Neural progenitor cell (in vitro differentiated cells): ENCODE measurements around the gene AMER3.

Source experiments
- EZH2 ChIP-seq: fragments of 200-600 bp; sonication (generic); IDR thresholded peaks from 2 replicates; pipeline ENCODE4 v1.6.1; 2017; ENCODE audit warnings: antibody characterized with exemption, mild to moderate bottlenecking, moderate library complexity
- TF ChIP-seq, protein P1 (sequence below): fragments of 200-600 bp; sonication (generic); IDR thresholded peaks from 2 replicates; pipeline ENCODE4 v1.5.1; 2017; ENCODE audit warnings: antibody characterized with exemption, mild to moderate bottlenecking

- TF ChIP-seq, protein P1, sequence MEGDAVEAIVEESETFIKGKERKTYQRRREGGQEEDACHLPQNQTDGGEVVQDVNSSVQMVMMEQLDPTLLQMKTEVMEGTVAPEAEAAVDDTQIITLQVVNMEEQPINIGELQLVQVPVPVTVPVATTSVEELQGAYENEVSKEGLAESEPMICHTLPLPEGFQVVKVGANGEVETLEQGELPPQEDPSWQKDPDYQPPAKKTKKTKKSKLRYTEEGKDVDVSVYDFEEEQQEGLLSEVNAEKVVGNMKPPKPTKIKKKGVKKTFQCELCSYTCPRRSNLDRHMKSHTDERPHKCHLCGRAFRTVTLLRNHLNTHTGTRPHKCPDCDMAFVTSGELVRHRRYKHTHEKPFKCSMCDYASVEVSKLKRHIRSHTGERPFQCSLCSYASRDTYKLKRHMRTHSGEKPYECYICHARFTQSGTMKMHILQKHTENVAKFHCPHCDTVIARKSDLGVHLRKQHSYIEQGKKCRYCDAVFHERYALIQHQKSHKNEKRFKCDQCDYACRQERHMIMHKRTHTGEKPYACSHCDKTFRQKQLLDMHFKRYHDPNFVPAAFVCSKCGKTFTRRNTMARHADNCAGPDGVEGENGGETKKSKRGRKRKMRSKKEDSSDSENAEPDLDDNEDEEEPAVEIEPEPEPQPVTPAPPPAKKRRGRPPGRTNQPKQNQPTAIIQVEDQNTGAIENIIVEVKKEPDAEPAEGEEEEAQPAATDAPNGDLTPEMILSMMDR = no peak
- no peak for TF ChIP-seq EZH2
Observed at GRCh38 chr2:130762031-130762909, 6.9 kb downstream of the AMER3 start.
